ENCODE measurements around the gene GALNT12.

The GALNT12 gene

GRCh38 chr9:98864281-98865174, 57.1 kb downstream of the GALNT12 start:
- no peak for DNase-seq

- DNase-seq, result no peak
Observed at GRCh38 chr9:98865284-98865875, 57.9 kb downstream of the GALNT12 start.

GRCh38 chr9:98866435-98867102, 59.1 kb downstream of the GALNT12 start:
- no peak for DNase-seq

GRCh38 chr9:98867103-98867428, 59.6 kb downstream of the GALNT12 start:
- DNase-seq, result no peak

- no peak for DNase-seq
Observed at GRCh38 chr9:98867429-98868168, 60.1 kb downstream of the GALNT12 start.

GRCh38 chr9:98869078-98869745, 61.7 kb downstream of the GALNT12 start:
- no peak for DNase-seq

- DNase-seq, result no peak
Observed at GRCh38 chr9:98869866-98870265, 62.4 kb downstream of the GALNT12 start.

- DNase-seq, result no peak
Observed at GRCh38 chr9:98870782-98871557, 63.5 kb downstream of the GALNT12 start.

GRCh38 chr9:98871558-98872065, 64.1 kb downstream of the GALNT12 start:
- no peak for DNase-seq

GRCh38 chr9:98873526-98873925, 66.1 kb downstream of the GALNT12 start:
- no peak for DNase-seq

- no peak for DNase-seq
Observed at GRCh38 chr9:98873951-98874371, 66.5 kb downstream of the GALNT12 start.

- no peak for DNase-seq
Observed at GRCh38 chr9:98874721-98875255, 67.3 kb downstream of the GALNT12 start.

- no peak for DNase-seq
Observed at GRCh38 chr9:98875536-98875935, 68.1 kb downstream of the GALNT12 start.

GRCh38 chr9:98877311-98877710, 69.8 kb downstream of the GALNT12 start:
- DNase-seq, result no peak

GRCh38 chr9:98879094-98879962, 71.9 kb downstream of the GALNT12 start:
- DNase-seq, result no peak

GRCh38 chr9:98879963-98880310, 72.5 kb downstream of the GALNT12 start:
- DNase-seq, result no peak

- no peak for DNase-seq
Observed at GRCh38 chr9:98880311-98881015, 73.0 kb downstream of the GALNT12 start.

- no peak for DNase-seq
Observed at GRCh38 chr9:98881356-98881755, 73.9 kb downstream of the GALNT12 start.

GRCh38 chr9:98881836-98882568, 74.5 kb downstream of the GALNT12 start:
- DNase-seq, result no peak
